ENCODE measurements around the gene C2CD4A.
"Not testable (repeated sequence)": the region's sequence is repeated elsewhere in the genome, so short reads cannot be mapped to it uniquely, and the experiment has no call there.

C2CD4A gene

GRCh38 chr15:62066663-62067447, at the start of gene C2CD4A:
C2CD4A (plus strand) TSS chr15:62066977; CDS start chr15:62067614, 637 bp downstream.
- H3K27ac ChIP-seq, result peak within 1 kb of the TSS in 5 of 21 experiments; percentile 14 to 74 (median 37)

GRCh38 chr15:62020576-62021160, 46.1 kb upstream of the C2CD4A start:
- Histone ChIP-seq H3K27ac (no peak overlapping the region), H3K4me3 (no peak overlapping the region)

More at GRCh38 chr15:62066663-62067447, at the start of gene C2CD4A:
- peak within 1 kb of the TSS; percentile 27 to 55 (median 48) for H3K4me3 ChIP-seq

DNA sequence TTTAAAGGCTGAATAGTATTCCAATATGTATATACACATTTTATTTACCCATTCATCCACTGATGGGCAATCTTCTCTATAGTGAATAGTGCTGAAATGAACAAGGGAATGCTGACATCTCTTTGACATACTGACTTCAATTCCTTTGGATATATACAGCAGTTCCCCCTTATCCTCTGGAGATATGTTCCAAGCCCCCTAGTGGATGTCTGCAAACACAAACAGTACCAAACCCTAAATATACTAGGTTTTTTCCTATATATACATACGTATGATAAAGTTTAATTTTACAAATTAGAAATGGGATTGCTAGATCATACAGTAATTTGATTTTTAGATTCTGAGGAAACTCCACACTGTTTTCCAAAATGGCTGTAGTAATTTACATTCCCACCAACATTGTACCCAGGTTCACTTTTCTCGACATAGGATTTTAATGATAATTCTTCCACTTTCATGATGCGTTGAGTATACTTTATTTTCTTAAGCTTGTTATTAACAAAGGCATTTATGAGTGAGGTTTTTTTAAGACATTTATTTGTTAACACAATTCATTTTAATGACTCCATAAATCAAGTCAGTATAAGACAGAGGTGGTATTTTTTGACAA, 44.7 kb upstream of the C2CD4A start:
- no peak overlapping the region for H3K4me3 ChIP-seq
- H3K27ac ChIP-seq, result no peak overlapping the region

DNA sequence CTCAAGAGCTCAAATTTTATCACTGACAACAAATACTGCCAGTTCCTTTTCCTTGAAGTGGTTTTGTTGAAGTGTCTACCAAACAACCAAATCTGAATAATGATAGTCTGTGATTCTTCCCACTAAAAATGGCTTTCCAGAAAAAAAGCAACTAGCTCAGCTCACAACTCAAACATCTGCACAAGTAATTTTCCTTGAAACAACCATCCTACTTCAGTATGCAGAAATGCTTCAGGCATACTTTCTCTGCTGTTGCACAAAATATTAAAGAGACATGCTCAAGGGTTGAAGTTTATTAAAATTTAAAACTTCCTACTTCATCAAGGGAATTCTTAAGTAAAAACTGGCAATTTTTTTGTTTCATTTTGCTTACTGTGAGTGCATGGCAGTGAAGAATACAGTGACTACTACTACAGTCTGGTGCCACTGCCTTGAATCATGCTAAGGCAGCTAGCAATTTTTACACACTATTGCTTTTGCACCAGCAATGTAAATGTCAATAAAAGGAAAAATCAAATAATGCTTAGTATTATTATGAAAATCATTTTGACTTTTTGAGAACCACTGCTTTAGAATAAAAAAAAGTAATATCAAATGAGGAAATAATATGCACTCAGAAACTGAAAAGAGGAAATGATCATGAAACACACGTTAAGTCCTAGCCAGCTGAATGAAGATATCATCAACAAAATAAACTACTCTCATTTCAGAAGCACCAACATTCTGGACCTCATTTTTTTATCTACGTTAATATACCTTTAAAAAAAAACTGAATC, 40.1 kb upstream of the C2CD4A start:
- peak overlapping the region in 1 of 21 experiments; percentile 45 for H3K27ac ChIP-seq
- H3K4me3 ChIP-seq, result no peak overlapping the region

DNA sequence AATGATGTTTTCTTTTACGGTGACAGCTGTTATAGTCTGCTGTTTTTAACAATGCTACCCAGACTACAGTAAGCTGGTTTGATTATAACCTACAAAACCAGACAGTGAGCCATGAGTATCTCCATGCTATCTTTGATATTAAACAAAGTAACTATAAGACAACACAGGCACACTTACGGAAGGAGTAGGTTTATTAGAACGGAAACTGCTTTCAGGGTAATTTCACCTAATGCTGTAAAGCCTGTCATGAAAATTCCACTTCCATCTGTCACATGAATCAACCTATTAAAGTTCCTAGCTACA, 39.6 kb upstream of the C2CD4A start:
- H3K27ac ChIP-seq, result peak overlapping the region in 1 of 21 experiments; percentile 12

DNA sequence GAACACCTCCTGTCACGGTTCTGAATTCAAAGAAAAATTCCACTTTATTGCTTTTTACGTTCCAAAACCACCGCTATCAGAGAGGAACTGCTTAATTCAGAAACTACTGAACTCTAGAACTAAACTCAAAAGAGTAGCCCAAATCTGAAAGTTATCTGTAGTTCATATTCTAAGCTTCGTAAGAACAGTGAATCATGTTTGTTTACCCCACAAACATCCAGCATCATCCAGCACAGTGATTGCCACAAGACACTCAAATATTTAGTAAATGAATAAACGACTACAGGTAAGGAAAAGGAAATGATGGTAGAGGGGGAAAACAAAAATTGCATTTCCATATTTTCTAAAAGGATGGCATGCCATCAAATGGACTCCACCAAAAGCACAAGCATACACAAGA, 38.9 kb upstream of the C2CD4A start:
- Histone ChIP-seq H3K4me3 (no peak overlapping the region), H3K27ac (peak overlapping the region in 1 of 21 experiments; percentile 12)

More for the DNA sequence above, 39.6 kb upstream of the C2CD4A start:
- no peak overlapping the region for H3K4me3 ChIP-seq

GRCh38 chr15:62035256-62035924, 31.4 kb upstream of the C2CD4A start:
- peak overlapping the region in 1 of 21 experiments; percentile 46 for H3K27ac ChIP-seq
- H3K4me3 ChIP-seq, result no peak overlapping the region

DNA sequence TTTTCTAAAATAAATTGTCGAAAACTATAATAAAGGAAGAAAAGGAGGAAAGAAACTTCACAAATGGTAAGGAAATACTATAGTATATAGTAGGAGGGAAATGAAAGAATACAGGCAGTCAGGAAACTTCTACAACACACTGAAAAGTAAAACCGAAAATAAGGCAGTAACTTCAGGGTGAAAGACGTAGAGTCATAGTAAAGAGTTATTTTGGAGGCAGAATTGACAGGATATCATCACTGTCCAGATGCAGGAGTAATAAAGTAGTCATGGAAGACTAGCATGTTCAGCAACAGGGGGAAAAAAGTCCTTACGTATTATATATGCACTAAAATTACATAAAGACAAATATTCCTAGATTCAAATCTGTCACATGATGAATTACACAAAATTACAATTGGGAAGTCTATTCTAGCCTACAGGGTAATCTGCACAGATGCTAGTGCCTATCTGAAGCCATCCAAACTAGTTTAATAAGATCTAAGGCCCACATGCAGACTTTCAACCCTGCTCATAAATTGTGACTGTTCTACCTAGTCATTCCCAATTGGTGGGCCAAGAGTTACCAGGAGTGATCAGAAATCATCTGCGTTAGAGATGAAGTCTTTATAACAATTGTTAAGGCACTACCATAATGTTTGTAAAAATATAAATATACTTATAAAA, 20.6 kb upstream of the C2CD4A start:
- Histone ChIP-seq H3K4me3 (no peak overlapping the region), H3K27ac (no peak overlapping the region)

DNA sequence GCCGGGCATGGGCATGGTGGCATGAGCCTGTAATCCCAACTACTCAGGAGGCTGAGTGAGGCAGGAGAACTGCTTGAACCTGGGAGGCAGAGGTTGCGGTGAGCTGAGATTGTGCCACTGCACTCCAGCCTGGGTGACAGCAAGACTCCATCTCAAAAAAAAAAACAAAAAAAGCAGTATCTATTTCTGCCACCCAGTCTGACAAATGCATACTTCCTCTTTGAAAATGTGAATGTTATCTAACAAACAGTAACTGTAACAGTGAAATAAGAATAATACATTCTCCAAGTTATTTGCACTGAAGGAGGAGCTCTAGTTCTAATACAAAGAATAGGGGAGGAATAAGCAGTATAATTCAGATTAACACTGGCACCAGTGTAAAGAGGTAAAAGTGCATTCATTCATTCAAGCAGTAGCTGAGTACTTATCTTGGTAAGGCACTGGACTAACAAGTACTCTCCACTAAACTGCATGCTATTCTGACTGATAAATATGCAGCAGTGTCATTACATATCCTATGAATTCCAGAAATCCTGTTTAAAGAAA, 19.4 kb upstream of the C2CD4A start:
- H3K27ac ChIP-seq, result no peak overlapping the region
- H3K4me3 ChIP-seq, result no peak overlapping the region

- not testable (repeated sequence) for H3K4me3 ChIP-seq, H3K27ac ChIP-seq
Measured at GRCh38 chr15:62048254-62048653, 18.5 kb upstream of the C2CD4A start.

DNA sequence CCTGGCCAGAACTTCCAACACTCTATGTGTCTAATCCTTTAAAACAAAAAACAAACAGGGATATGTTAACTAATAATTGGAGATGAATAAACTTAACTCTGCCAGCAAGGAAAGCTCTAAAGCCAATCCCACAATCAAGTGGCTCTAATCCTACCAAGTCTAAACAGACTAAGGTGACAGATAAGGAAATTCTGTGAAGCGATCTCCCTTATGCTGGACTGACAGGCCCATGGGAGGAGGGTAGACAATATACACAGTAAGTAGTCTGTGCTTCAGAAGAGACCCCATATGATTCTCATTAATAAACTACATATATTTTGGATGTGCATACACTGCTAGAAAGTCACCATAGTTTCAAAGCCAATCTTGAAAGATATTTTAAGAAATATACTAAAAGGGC, 16.7 kb upstream of the C2CD4A start:
- H3K27ac ChIP-seq, result no peak overlapping the region
- no peak overlapping the region for H3K4me3 ChIP-seq

- H3K4me3 ChIP-seq, result no peak overlapping the region
- H3K27ac ChIP-seq, result no peak overlapping the region
Measured at GRCh38 chr15:62051166-62051565, 15.6 kb upstream of the C2CD4A start.

- no peak overlapping the region for H3K4me3 ChIP-seq
- H3K27ac ChIP-seq, result no peak overlapping the region
Measured at GRCh38 chr15:62052713-62053112, 14.1 kb upstream of the C2CD4A start.

- no peak overlapping the region for H3K27ac ChIP-seq
- H3K4me3 ChIP-seq, result no peak overlapping the region
Measured at GRCh38 chr15:62053439-62054085, 13.2 kb upstream of the C2CD4A start.

DNA sequence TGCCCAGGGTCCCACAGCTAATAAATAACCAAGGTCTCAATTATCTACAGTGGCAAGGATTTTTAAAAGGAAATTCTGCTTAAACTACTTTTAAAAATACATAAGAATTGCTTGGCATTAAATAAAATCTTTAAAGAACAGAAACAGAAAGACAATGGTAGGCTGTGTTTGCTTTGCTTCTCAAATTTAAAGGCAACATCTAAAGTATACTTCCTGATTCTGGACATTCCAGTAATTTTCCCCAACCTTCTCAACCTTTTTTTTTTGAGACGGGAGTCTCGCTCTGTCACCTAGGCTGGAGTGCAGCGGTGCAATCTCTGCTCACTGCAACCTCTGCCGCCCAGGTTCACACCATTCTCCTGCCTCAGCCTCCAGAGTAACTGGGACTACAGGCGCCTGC, 11.8 kb upstream of the C2CD4A start:
- H3K4me3 ChIP-seq, result no peak overlapping the region
- no peak overlapping the region for H3K27ac ChIP-seq

- Histone ChIP-seq H3K4me3 (no peak overlapping the region), H3K27ac (no peak overlapping the region)
Measured at GRCh38 chr15:62057341-62057980, 9.3 kb upstream of the C2CD4A start.

DNA sequence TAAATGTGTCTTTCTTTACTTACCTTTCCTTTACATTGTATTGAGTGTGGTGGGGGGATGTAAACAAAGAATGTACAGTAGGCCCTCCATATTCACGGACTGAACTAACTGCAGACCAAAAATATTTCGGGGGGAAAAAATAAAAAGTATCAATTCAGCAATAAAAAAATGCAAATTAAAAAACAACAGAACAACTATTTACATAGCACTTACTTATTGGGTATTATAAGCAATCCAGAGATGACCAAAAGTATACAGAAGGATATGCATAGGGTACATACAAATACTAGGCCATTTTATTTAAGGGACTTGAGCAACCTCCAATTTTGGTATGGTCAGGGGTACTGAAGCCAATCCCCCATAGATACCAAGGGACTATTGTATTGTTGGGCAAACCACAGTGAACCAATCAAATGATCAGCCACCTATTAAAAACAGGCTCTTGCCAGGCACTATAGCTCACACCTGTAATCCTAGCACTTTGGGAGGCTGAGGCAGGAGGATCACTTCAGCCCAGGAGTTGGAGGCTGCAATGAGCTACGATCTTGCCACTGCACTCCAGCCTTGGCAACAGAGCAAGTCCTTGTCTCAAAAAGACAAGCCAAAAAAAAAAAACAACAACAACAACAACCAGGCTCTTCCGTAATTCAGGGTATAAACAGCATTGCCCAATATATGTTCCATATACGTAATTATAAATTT, 8.3 kb upstream of the C2CD4A start:
- H3K4me3 ChIP-seq, result no peak overlapping the region
- H3K27ac ChIP-seq, result no peak overlapping the region
